GM21786 (cell line): ENCODE measurements around the gene MPP3.
"Not testable (repeated sequence)": the region's sequence is repeated elsewhere in the genome, so short reads cannot be mapped to it uniquely, and the experiment has no call there.

Experiments used
- ATAC-seq: cut with Tn5 transposase; IDR thresholded peaks from one replicate; pipeline ENCODE4 v1.9.1; 2021; ENCODE audit not compliant: unreplicated experiment

MPP3 gene

GRCh38 chr17:43810226-43810715 lies 22.7 kb downstream of the MPP3 start:
- no peak for ATAC-seq

DNA sequence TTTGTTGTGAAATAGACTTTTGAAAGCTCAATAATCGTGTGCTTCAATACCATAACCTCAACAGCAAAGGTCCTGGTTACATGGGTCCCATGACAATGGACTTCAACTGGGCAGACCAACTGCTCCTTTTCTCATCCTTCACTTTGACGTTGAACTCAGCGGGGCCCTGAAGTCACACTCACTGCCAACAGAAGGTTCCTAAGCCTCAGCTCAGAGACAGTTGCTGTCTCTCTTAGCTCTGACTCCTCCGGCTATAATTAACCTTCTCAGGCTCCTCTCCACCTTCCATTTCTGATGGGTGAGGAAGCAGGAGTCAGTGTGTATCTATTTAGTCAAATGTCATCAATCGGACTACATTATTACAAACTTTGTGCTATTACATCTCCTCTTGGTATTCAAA lies 23.8 kb downstream of the MPP3 start:
- ATAC-seq: no peak

DNA sequence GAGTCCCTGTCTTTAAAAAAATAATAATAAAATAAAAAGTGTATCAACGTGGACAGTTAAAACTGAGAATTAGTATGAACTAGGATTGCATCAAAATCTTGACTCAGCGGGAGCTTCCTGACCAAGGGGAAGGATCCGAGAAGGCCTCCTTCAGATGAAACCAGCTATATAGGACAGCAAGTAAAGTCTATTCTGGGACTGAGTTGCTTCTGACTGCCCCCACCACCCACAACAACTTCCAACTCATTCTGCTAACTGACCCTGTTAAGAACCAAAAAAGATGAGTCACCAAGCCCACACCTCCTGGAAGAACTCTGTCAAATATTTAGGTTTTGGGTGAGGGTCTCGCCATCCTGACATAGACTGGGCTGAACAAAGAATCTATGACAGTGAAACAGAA lies 24.9 kb downstream of the MPP3 start:
- no peak for ATAC-seq

GRCh38 chr17:43805117-43805516 lies 27.8 kb downstream of the MPP3 start:
- no peak for ATAC-seq

- no peak for ATAC-seq
Measured at GRCh38 chr17:43803758-43804157, 29.2 kb downstream of the MPP3 start.

DNA sequence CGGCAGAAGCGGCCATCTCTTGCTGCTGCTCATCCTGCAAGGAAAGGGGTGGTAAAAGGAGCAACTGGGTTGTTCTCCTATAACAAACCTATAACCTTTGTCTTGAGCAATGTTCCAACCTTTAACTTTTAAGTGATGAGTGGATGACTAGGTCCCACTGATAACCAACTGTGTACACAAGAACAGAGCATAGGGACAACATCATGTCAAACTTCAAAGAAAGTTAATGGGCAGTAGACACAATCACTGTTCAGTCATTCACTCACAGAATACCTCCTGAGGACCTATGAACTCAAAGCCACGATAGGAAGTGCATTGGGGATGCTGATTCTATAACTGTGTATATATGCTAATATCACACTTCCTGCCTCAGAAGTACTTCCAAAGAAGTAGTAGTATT lies 31.1 kb downstream of the MPP3 start:
- no peak for ATAC-seq

GRCh38 chr17:43800736-43801135 lies 32.2 kb downstream of the MPP3 start:
- no peak for ATAC-seq

GRCh38 chr17:43799047-43799446 lies 33.9 kb downstream of the MPP3 start:
- ATAC-seq: no peak

- ATAC-seq: not testable (repeated sequence)
Measured at GRCh38 chr17:43798024-43798423, 34.9 kb downstream of the MPP3 start.

GRCh38 chr17:43792668-43793067 lies 40.3 kb downstream of the MPP3 start:
- ATAC-seq: not testable (repeated sequence)

GRCh38 chr17:43791589-43791988 lies 41.4 kb downstream of the MPP3 start:
- ATAC-seq: no peak

GRCh38 chr17:43790311-43790940 lies 42.5 kb downstream of the MPP3 start:
- no peak for ATAC-seq

GRCh38 chr17:43789482-43789881 lies 43.5 kb downstream of the MPP3 start:
- ATAC-seq: no peak

DNA sequence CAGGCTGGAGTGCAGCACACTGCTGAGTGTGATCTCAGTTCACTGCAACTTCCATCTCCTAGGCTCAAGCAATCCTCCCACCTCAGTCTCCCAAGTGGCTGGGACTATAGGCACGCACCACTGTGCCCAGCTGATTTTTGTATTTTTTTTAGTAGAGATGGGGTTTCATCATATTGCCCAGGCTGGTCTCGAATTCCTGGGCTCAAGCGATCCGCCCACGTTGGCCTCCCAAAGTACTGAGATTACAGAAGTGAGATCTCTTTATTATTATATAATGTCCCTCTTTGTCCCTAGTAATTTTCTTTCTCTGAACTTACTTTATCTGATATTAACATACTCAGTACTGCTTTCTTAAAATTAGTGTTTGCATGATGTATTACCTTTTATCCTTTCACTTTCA lies 44.4 kb downstream of the MPP3 start:
- no peak for ATAC-seq

DNA sequence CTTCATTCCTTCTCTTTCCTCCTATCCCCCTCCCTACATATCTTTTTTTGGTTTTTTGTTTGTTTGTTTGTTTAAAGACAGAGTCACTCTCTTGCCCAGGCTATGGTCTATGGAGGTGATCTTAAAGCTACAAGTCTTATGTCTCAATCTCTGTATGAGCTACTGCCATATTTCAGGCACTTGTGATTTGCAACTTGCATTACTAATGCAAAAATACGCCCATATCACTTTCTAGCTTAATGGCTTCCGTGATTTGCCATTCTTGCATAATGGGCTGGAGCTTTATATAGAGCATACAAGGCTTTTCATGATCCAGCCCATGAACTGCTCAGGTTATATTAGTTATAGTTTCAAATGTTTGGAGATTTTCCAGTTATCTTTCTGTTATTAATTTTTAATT lies 45.2 kb downstream of the MPP3 start:
- ATAC-seq: no peak

- no peak for ATAC-seq
Measured at GRCh38 chr17:43784628-43785101, 48.3 kb downstream of the MPP3 start.

- no peak for ATAC-seq
Measured at GRCh38 chr17:43784068-43784467, 48.9 kb downstream of the MPP3 start.

DNA sequence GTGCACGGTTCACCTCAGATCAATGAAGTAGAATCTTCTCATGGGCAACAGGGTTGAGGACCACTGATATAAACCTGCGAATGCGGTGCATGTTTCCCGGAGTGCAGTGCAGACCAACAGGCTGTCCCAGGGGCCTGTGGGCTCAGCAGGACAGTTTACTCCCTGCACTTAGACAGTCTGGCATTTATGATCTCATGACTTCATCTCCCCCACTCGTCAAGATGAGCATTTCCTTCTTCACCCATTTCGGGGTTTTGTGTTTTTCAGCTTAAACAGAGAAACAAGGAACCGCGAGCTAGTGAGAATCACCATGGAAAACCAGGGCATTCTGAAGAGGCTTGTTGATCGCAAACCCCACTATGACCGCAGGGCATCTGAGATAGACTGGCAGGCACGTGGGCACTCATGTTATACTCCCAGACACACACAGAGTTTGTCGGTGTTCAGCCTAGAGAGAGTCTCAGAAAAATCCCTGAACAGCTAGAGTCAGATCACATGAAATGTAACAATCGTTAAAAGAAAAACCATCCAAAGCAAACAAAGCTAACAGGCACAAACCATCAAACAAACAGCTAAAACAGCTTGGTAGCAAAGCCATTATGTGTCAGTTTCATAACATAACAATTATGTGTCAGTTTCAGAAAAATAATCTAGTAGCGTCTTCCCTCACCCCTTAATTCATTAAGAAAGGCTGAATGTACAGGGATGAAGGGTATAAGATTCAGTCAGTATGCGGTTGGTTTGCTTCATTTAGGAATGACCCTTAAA lies 49.8 kb downstream of the MPP3 start:
- no peak for ATAC-seq

GRCh38 chr17:43780135-43780534 lies 52.8 kb downstream of the MPP3 start, which contains the start of gene CFAP97D1:
Gene CFAP97D1, plus strand, starts transcription at chr17:43780435. Its CDS starts 28 bp downstream, at chr17:43780463.
- no peak for ATAC-seq

DNA sequence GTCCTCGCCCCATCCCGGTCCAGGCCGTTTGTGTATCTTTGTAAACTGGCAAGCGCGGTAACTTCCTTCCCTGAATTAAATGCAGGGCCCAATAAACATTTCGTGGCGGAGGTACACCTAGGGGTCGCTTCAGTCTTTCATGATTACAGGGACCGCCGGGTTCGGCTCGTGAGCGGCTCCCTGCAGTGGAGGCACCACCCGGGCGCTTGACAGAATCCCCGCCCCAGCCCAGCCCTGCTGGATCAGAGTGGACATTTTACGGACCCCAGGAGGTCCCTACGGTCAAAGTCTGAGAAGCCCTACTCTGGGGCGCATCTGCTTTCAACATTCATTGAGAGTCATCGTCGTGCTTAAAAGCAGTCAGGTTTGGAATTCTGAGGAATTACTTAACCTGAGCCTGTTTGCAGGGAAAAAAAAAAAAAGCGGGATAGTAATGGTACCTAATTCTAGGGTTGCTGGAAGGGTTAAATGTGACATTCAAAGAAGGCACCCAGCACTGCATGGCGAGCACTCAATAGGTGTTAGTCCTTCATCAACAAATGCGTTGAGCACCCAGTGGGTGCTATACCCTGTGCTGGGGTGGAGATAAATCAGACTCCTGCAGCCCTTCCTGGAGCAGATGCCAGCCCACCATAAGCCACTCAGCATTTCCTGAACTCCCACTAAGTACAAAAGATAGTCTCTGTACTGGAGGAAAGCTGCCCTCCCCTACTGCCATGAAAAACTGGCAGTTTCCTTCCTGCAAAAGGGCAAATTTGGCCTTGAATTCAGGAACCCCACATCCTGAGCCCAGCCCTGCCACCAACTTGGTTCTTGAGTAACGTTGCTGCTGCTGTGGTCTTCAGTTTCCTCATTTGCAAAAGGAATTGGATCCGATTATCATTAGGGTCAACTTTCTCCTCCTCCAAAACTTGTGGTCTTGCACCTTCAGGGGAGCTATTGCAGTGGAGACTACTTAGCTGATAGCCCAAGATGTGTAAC lies 53.5 kb downstream of the MPP3 start:
- ATAC-seq: no peak
